OCI-LY7 (cell line): ENCODE measurements around the gene FAM120B.

Source experiments
- EZH2phosphoT487 ChIP-seq: fragments of 200-600 bp; sonication (generic); IDR thresholded peaks from 2 replicates; pipeline ENCODE4 v1.6.1; 2018; ENCODE audit warnings: low read depth, borderline replicate concordance, mild to moderate bottlenecking, mixed run types, antibody characterized with exemption, low read length, moderate library complexity, mixed read lengths
- TF ChIP-seq, protein P1 (sequence below): fragments of 200-600 bp; sonication (generic); conservative IDR thresholded peaks from 2 replicates; pipeline ENCODE4 v1.5.1; 2014; ENCODE audit warnings: mild to moderate bottlenecking, antibody characterized with exemption, low read length, moderate library complexity, mixed read lengths

DNA sequence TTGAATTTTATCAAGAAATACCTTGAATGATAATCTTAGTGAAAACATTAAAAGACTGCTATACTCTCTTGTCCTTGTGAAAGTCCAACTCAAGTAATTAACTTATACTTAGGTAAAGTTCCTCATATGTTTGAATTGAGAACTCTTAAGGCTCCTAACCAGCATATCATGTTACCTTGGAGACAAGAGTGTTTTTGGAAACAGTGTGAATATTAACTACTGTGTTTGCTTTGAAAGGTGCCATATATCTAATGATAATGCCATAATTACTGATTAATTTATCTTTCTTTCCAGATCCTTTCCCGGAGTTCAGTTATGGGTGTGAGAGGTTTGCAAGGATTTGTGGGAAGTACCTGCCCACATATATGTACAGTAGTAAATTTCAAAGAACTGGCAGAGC is 10.5 kb downstream of the FAM120B start:
- no peak for TF ChIP-seq EZH2phosphoT487
- TF ChIP-seq, protein P1, sequence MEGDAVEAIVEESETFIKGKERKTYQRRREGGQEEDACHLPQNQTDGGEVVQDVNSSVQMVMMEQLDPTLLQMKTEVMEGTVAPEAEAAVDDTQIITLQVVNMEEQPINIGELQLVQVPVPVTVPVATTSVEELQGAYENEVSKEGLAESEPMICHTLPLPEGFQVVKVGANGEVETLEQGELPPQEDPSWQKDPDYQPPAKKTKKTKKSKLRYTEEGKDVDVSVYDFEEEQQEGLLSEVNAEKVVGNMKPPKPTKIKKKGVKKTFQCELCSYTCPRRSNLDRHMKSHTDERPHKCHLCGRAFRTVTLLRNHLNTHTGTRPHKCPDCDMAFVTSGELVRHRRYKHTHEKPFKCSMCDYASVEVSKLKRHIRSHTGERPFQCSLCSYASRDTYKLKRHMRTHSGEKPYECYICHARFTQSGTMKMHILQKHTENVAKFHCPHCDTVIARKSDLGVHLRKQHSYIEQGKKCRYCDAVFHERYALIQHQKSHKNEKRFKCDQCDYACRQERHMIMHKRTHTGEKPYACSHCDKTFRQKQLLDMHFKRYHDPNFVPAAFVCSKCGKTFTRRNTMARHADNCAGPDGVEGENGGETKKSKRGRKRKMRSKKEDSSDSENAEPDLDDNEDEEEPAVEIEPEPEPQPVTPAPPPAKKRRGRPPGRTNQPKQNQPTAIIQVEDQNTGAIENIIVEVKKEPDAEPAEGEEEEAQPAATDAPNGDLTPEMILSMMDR = no peak
